Muscle of arm (tissue), 12 donors: ENCODE measurements around the gene RAB6B. TPM values are rescaled to one million over a fixed set of nuclear protein-coding genes. Genes with fewer than 3 reads are reported as not detected.
A peak's percentile ranks its signal among the peaks of the same experiment; 100 is the strongest.

Source experiments
- DNase-seq: peaks from one replicate; pipeline ENCODE4 v3.0.0-alpha.2; 2013
- polyA plus RNA-seq, 12 donors: library from polyadenylated mRNA; unstranded; fragments of 120-200 nt; gene quantifications; one replicate each; pipeline ENCODE4 v1.2.1, GENCODE V29; 2013; ENCODE audit not compliant: insufficient read length in 12 of 12

RAB6B gene
- polyA plus RNA-seq, 12 donors = 6.6 to 23.0 (median 9.0) TPM; not detected in 1

GRCh38 chr3:133899311-133899710 lies 3.6 kb upstream of the RAB6B start:
- no peak for DNase-seq

DNA sequence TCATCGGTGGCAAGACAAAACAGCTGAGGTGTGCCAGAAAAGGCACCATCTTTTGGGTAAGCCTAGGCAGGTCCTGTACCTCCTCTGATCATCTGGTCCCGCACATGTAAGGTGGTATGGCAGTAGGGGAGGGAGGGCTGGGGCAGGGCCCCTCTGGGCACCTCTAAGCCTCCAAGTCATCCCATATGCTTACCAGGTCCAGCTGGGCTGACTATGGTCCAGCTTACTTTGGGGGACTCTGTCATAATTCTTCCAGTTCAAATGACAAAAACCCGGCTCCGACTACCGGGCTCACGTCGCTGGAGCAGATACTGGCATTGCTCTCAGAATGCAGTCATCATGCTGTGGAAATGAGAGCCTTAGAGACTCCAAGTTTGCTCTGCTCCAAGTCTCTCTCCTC lies 1.9 kb upstream of the RAB6B start:
- no peak for DNase-seq

DNA sequence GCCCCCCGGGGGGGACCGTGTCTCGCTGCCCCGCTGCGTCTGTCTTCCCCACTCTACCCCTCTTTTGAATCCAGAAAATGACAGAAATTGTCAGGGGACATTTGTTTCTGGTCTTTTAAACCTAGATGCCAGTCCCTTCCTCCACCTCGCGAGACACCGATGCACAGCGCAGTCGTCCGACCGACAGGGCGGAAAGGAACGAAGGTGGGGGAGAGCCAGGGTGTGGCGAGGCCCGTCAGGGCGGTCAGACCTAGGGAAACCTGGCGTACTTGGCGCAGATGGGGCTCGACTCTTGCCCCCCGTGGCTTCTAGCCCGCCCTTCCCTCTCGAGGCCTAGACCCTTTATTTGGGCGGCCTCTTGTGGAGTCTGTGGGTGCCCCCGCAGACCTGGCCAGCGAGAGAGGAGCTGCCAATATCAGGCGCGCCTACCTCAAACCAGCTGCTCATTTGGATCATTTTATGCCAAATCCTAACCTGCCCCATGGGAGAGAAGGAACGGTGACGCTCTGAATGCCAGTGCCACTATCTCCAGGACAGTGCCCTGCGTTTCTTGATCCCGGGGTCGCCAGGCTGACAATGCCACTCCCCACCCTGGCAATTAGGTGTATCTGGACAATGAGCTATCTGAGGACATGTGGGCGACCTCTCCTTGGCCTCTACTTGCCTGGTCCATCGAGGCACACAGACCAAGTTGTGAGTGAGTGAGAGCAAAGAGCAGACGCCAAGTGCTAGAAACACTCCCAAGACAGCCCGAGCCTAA lies 500 bp upstream of the RAB6B start:
- peak; percentile 22 for DNase-seq

DNA sequence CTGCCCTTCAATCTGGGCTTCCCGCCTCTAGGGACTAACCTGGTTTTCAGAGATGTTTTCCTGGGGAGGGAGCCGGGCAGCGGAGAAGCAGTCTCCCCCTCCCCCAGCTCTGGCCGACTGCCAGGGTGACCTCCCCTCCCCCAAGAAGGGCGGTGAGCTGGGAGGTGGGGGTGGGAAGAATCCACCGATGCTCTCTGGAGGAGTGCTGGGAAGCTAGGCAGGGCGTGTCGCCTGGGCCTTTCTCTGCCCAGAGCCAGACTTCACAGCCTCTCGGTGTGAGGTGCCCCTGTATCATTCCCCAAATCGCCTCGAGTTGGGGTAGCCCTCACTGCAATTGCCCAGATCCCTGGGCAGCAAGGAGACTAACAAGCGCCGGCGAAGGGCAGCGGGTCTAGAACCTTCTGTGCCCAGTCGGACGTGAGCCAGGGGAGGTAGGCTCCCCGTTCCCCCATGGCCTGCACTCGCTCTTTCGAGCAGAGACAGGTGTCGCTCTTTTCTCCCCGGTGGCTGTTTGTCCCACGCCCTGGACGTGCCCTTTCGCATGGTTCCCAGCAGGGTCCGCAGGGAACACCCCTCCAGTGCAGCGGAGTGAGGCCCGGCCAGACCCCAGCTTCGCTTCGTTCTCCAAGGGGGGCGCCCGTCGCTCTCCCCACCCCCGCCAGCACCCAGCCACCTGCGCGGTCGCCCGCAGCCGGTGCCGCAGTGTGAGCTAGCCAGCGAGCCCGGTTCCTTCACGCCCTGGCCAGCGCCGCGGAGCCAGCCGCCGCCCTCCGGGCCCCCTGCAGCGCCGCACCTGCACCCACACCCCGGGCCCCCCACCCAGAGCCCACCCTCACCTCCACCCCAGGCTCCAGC lies 1.1 kb downstream of the RAB6B start:
- no peak for DNase-seq

GRCh38 chr3:133893683-133894352 lies 1.9 kb downstream of the RAB6B start:
- DNase-seq = no peak

GRCh38 chr3:133892541-133893231 lies 3.0 kb downstream of the RAB6B start:
- DNase-seq = no peak

- DNase-seq = no peak
Measured at GRCh38 chr3:133891662-133892378, 3.9 kb downstream of the RAB6B start.

DNA sequence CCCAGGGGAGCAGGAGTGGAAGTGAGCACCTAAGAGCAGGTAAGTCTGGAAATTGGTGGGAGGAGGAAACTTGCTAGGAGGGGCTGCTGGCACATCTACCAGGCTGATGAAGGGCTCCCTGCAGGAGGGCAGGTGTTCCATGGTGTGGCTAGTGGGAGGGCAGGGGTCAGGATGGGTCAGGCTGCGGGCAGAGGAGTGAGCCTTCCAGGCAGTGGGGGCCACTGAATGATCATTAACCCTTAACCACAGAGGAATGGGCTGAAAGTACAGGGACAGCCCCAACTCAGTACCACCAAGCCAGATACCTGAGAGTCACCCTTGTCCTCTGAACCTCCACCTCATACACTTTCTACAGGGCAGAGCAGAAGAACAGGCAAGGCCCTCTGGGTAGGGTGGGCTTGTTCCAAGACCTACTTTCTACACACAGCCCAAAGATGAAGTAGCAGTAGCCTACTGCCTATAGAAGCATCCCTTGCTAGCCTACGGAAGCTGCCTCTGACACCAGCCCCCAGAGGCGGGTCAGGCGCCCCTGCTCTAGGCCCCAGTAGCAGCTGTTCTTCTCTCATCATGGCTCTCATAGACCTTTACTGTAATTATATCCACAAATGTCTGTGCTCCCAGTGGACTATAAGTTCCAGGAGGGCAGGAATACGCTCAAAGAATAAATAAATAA lies 4.6 kb downstream of the RAB6B start:
- no peak for DNase-seq

DNA sequence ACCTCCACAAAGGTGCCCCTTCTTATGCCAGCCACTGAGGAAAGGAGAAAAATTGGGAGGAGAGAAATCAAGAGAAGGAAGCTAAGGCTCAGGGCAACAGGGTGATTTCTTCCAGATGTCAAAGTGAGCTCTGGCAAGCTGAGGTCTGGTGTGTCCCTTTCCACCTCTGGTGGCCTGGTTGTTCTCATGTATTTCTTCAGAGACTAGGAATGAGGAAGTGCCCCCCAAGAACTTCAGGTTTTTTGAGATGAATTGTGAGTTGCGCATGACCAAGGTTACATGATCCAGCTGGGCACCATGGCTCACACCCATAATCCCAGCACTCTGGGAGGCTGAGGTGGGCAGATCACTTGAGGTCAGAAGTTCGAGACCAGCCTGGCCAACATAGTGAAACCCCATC lies 5.6 kb downstream of the RAB6B start:
- DNase-seq = no peak

- DNase-seq = no peak
Measured at GRCh38 chr3:133888726-133889340, 6.8 kb downstream of the RAB6B start.

- DNase-seq = no peak
Measured at GRCh38 chr3:133887803-133888703, 7.6 kb downstream of the RAB6B start.

- no peak for DNase-seq
Measured at GRCh38 chr3:133887074-133887802, 8.4 kb downstream of the RAB6B start.

- DNase-seq = no peak
Measured at GRCh38 chr3:133886031-133886722, 9.5 kb downstream of the RAB6B start.

DNA sequence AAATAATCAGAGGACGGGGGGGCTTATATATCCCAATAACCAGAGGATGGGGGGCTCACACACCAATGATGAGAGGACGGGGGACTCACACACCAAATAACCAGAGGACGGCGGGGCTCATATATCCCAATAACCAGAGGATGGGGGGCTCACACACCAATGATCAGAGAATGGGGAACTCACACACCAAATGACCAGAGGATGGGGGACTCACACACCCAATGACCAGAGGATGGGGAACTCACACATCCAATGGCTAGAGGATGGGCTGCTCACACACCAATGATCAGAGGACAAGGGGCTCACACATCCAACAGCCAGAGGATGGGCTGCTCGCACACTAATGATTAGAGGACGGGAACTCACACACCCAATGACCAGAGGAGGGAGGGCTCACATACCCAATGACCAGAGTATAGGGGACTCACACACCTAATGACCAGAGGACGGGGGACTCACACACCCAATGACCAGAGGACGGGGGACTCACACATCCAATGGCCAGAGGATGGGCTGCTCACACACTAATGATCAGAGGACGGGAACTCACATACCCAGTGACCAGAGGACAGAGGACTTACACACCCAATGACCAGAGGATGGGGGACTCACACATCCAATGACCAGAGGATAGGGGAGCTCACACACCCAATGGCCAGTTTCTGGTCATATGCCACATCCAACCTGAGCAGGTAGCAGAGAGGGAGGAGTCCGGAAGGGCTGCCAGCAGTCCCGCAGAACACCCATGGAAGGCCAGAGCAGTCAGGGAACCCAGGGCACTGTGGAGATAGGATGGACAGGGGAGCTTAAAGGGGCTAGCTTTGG lies 10.6 kb downstream of the RAB6B start:
- DNase-seq = no peak

GRCh38 chr3:133884054-133884886 lies 11.4 kb downstream of the RAB6B start:
- DNase-seq = no peak

GRCh38 chr3:133883641-133884040 lies 12.0 kb downstream of the RAB6B start:
- no peak for DNase-seq
